Measurements from ENCODE around the gene SLC15A2.
"Not testable (repeated sequence)": the region's sequence is repeated elsewhere in the genome, so short reads cannot be mapped to it uniquely, and the experiment has no call there.

- TF ChIP-seq POLR2A (IDR thresholded peaks at IDR 0.05); CTCF (IDR thresholded peaks at IDR 0.05 in 8 of 11, conservative IDR thresholded peaks at IDR 0.05 in 3 of 11): not testable (repeated sequence)
These were observed 36.4 kb upstream of the SLC15A2 start for GRCh38 chr3:121857778-121858177.

Measured in spleen (tissue), 7 donors.